ENCODE data around the gene ARID3C.

DNA sequence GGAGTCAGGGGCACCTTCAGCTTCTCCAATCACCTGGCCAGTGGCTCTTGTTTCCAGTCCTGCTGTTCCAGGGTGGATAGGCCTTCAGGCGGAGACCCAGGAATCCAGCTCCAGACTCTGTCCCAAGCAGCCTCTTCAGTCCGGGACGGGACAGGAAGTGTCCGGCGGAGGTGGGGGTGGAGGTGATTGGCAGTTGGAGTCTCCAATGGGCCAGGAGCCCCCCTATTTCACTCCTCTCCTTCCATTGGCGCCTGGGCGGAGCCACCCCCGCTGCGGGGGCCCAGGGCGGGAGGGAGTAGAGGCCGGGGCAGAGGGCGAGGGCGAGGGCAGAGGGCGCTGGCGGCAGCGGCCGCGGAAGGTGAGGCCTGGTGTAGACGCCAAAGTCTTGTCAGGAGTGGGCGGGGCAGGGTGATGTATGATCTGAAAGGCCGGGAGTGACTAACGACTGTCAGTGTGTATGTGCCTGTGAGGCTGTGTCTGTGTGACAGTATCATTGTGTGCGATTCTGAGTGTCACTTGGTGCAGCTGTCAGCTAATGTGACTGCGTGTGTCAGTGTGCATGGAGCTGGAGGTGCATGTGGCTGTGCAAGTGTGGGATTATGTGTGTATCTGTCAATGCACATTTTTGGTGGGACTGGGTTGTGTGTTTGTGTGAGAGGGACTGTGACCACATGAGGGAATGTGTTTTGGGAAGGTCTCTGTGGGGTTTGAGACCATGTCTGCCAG lies 23.2 kb upstream of the ARID3C start, which contains the start of gene IL11RA:
- TF ChIP-seq POLR2A (IDR thresholded peaks at IDR 0.05) = peak; percentile 50 to 61
- TF ChIP-seq, protein P1, sequence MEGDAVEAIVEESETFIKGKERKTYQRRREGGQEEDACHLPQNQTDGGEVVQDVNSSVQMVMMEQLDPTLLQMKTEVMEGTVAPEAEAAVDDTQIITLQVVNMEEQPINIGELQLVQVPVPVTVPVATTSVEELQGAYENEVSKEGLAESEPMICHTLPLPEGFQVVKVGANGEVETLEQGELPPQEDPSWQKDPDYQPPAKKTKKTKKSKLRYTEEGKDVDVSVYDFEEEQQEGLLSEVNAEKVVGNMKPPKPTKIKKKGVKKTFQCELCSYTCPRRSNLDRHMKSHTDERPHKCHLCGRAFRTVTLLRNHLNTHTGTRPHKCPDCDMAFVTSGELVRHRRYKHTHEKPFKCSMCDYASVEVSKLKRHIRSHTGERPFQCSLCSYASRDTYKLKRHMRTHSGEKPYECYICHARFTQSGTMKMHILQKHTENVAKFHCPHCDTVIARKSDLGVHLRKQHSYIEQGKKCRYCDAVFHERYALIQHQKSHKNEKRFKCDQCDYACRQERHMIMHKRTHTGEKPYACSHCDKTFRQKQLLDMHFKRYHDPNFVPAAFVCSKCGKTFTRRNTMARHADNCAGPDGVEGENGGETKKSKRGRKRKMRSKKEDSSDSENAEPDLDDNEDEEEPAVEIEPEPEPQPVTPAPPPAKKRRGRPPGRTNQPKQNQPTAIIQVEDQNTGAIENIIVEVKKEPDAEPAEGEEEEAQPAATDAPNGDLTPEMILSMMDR (IDR thresholded peaks at IDR 0.05) = no peak
